Kasumi-1 (cell line): ENCODE data around the gene GOLPH3.

Experiments used
- DNase-seq, 2 experiments: peaks; one replicate each; lab custom pipeline; 2025; lab: John Stamatoyannopoulos, UW

Gene GOLPH3

GRCh38 chr5:32170303-32171151 lies 3.6 kb downstream of the GOLPH3 start:
- no peak for DNase-seq

GRCh38 chr5:32168460-32169033 lies 5.6 kb downstream of the GOLPH3 start:
- DNase-seq = no peak

DNA sequence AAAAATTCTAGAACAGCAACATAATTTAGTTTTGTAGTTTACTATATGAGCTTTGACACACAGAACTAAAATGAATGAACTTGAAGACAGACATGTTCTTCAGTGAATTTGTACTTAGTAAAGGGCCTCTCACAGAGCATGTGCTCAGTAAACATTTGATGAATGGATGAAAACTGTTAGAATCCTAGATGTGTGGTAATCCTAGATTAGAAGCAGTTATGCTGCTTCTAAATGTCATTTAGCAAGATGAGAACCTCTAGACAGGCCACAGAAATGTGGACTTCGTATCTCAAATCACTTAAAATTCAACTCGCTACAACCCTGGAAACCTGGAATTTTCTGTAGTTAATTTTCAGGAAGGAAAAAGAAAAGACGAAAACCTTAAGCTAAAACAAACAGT lies 8.5 kb downstream of the GOLPH3 start:
- DNase-seq = no peak

DNA sequence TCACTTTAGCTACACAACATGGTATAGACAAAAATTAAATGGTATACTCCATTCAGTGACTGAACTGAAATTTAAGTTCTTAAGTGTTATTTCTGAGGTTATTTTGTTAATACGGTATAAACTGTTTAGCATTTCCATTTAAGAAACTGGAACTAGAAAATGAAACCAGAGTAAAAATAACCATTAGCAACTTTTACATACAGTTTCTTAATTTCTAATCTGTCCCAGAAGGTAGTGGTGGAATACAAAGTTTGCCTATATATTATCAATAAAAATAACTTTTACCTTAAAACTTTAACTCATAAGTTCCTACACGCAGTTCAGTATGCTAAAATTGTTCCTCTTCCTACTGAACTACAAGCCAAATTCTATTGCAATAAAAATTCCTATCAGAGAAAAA lies 10.3 kb downstream of the GOLPH3 start:
- no peak for DNase-seq

GRCh38 chr5:32163053-32163452 lies 11.1 kb downstream of the GOLPH3 start:
- DNase-seq = no peak

DNA sequence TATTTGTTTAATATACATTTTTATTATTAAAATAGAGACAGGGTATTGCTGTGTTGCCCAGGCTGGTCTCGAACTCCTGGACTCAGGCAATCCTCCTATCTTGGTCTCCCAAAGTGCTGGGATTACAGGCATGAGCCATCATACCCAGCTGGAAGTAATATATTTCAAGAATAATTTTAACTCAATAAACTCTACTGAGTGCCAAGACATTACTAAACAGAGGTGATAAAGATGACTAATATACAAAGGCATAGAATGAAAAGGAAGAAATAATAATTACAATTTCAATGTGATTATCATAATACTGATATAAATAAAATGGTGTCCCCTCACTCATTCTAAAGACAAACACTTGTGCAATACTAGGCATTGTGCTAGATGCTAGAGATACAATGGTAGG lies 13.9 kb downstream of the GOLPH3 start:
- DNase-seq = no peak

DNA sequence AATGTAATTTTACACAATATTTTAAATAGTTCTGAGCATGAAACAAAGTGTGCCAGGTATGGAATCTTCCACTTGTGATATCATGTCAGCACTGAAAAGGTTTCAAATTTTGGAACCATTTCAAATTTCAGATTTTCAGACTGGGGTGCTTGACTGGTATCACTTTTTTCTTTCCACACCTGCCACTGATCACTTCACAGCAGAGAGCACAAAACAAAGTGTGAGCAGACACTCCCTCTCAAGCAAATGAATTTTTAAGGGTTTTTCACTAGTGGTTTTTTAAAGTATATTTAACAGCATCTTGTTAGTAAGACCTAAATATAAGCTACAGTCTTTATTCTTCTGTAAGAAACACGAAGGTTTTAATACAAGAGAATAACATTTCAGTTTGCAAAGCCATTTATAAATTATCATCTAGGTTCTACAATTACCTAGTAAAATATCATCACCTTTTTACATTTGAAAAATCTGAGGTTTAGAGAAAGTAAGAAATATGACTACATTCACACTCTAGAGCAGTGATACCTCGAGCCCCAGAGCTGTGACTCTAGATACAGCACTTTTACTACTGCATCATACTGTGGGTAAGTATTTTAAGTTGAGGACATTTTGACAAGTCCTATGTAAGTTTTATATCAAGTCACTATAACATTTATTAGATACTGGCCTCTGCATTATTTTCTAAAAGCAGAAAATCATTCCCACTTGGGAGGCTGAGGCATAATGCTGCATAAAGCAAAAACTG lies 14.6 kb downstream of the GOLPH3 start:
- DNase-seq = no peak

DNA sequence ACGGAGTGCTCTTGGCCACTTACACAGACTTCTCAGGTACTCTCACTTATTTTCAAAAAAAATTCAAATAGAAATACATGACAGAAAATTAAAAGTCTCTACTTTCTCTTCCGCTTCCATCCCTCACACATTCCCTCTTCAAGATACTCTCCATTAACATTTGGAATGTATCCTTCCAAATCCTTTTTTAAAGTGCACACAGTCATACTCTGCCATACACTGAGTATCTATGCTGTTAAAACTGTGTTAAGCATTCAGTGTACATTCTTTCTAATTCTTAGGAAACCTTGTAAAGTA lies 15.5 kb downstream of the GOLPH3 start:
- no peak for DNase-seq

DNA sequence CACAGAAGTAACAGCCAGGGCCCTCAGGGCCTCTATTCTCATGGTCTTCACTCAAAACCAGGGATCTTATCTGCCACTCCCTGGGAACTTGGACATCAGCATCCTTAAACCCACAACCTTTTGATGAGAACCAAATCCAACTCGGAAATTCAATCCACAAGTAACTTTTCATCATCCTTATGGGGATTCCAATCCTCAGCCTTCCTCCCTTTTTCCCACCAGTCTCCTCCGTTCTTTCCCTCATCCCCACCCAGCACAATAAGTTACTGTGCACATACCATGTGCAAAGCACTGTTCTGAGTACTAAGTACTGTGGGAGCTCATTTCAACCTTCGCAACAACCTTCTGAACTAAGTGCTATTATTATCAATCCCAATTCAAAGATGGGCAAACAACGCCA lies 17.0 kb downstream of the GOLPH3 start:
- DNase-seq = no peak

DNA sequence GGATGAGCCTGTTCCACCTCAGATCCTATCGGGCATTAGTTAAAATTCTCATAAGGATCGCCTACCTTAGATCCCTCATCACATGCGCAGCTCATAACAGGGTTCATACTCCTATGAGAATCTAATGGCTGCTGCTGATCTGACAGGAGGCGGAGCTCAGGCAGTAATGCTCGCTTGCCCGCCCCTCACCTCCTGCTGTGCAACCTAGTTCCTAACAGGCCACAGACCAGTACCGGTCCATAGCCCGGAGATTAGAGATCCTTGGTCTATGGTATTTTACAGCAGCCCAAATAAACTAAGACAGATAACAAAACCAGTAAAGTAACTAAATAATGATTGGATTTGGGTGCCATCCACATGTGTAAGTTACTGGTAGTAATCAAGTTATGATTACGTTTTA lies 17.5 kb downstream of the GOLPH3 start:
- no peak for DNase-seq

GRCh38 chr5:32155211-32155610 lies 18.9 kb downstream of the GOLPH3 start:
- DNase-seq = no peak

- no peak for DNase-seq
Observed at GRCh38 chr5:32153723-32154122, 20.4 kb downstream of the GOLPH3 start.

- no peak for DNase-seq
Observed at GRCh38 chr5:32151198-32151597, 22.9 kb downstream of the GOLPH3 start.

DNA sequence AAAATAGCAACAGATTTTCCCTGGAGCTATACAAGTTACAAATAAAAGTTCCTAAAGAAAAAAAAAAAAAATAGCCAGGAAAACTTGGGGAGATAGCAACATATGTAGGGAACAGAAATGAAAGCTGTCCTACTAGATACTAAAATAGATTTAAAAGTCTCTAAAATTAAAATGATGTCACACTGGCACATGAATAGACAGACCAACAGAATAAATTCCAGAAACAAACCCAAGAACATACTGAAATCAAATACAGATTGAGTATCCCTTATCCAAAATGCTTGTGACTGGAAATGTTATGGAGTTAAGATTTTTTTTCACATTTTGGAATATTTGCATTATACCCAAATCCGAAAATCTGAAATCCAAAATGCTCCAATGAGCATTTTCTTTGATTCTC lies 23.8 kb downstream of the GOLPH3 start:
- DNase-seq = no peak

GRCh38 chr5:32147959-32148358 lies 26.2 kb downstream of the GOLPH3 start:
- no peak for DNase-seq

DNA sequence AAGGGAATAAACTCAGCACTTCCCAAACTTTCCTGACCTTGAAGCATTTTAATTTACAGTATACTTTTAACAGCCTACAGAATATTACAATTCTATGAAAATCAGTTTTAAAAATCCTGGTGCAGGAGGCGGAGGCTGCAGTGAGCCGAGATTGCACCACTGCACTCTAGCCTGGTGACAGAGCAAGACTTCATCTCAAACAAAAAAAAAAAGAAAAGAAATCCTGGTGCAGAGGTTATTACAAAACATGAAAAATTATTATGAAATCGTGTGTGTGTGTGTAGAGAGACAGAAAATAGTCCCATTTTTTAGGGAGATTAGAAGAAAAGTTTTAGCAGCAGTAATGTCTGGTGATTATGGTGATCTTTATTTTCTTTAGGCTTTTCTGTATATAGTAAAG lies 26.9 kb downstream of the GOLPH3 start:
- no peak for DNase-seq

GRCh38 chr5:32145378-32145777 lies 28.7 kb downstream of the GOLPH3 start:
- DNase-seq = no peak

GRCh38 chr5:32144378-32145207 lies 29.5 kb downstream of the GOLPH3 start:
- DNase-seq = no peak

GRCh38 chr5:32143617-32144377 lies 30.3 kb downstream of the GOLPH3 start:
- no peak for DNase-seq

DNA sequence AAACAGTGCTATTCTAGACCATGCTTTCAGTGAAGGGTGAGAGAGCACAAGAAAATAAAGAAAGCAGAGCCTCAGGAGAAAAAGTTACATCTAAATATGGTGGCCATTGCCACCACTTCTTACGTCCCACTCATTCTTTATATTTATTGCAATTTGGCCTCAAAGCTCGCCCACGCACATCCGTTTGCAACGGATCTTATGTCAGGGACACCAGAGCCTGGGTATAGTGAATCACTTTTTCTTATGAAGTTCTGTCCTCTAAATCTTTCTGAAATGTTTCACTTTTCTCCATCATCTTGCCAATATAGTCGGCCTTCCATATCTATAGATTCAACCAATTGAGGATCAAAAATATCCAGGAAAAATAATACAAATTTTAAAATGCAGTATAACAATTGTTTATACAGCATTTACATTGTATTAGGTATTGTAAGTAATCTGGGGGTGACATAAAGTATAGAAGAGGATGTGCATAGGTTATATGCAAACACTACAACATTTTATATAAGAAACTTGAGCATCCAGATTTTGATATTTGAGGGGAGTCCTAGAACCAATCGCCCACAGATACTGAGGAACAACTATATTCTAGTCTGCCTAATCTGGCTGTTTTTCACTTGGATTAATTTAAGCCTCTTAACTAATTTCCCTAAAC lies 35.2 kb downstream of the GOLPH3 start:
- DNase-seq = no peak

GRCh38 chr5:32136342-32136741 lies 37.8 kb downstream of the GOLPH3 start:
- no peak for DNase-seq
